KMS-11 (cell line): ENCODE data around the gene NPM1.

Experiments
- H2AFZ ChIP-seq: fragments of 200-600 bp; sonication (generic); 2 replicates; pipeline ENCODE4 v1.6.1; 2016; ENCODE audit warnings: antibody characterized with exemption, mixed run types, low read depth
- H3K27ac ChIP-seq: fragments of 200-600 bp; sonication (generic); 2 replicates; pipeline ENCODE4 v1.6.1; 2016; ENCODE audit warnings: mild to moderate bottlenecking, mixed run types
- H3K27me3 ChIP-seq: fragments of 200-600 bp; sonication (generic); 2 replicates; pipeline ENCODE4 v1.6.1; 2017; ENCODE audit warnings: mild to moderate bottlenecking, low read depth, mixed run types, moderate library complexity; ENCODE audit not compliant: insufficient read depth
- H3K36me3 ChIP-seq: fragments of 200-600 bp; sonication (generic); 2 replicates; pipeline ENCODE4 v1.6.1; 2017; ENCODE audit warnings: mild to moderate bottlenecking, mixed run types; ENCODE audit not compliant: insufficient read depth
- H3K4me1 ChIP-seq: fragments of 200-600 bp; sonication (generic); 2 replicates; pipeline ENCODE4 v1.6.1; 2016; ENCODE audit warnings: mild to moderate bottlenecking, low read depth, mixed run types; ENCODE audit not compliant: poor library complexity, severe bottlenecking
- H3K4me2 ChIP-seq: fragments of 200-600 bp; sonication (generic); 2 replicates; pipeline ENCODE4 v1.7.0; 2016; ENCODE audit warnings: mild to moderate bottlenecking, mixed run types
- H3K4me3 ChIP-seq: fragments of 200-600 bp; sonication (generic); IDR thresholded peaks from 2 replicates; pipeline ENCODE4 v1.6.1; 2017; ENCODE audit warnings: low read depth, low read length, mixed read lengths; ENCODE audit not compliant: insufficient read depth
- H3K79me2 ChIP-seq: fragments of 200-600 bp; sonication (generic); 2 replicates; pipeline ENCODE4 v1.6.1; 2016; ENCODE audit warnings: low read depth, mixed run types; ENCODE audit not compliant: insufficient read depth
- H3K9ac ChIP-seq: fragments of 200-600 bp; sonication (generic); 2 replicates; pipeline ENCODE4 v1.6.1; 2016; ENCODE audit warnings: mild to moderate bottlenecking, mixed run types
- H4K20me1 ChIP-seq: fragments of 200-600 bp; sonication (generic); 2 replicates; pipeline ENCODE4 v1.6.1; 2016; ENCODE audit warnings: mild to moderate bottlenecking, mixed run types; ENCODE audit not compliant: insufficient read depth
- CTCF ChIP-seq: fragments of 200-600 bp; sonication (generic); conservative IDR thresholded peaks from 2 replicates; pipeline ENCODE4 v1.6.1; 2017; ENCODE audit warnings: low read depth, mild to moderate bottlenecking, antibody characterized with exemption, low read length, moderate library complexity, mixed read lengths

NPM1 gene

DNA sequence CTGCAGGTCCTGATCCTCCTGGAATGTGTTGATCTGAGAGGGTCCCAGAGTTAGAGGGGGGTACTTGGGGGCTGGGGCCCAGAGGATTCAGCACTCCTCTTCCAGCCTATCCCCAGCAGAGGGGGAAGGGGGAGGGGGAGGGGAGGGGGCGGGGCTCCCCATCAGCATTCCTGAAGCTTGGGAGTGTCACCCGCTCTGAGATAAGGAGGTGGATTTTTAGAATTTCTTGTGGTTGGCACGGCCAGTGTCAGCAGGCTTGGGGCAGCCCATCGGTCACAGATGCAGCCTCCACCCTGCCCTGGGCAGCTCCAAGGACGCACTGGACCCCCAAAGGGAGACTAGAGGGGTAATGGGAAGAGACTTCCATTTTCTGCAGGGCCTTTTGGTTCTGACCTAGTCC lies 37.1 kb downstream of the NPM1 start:
- Histone ChIP-seq H3K27me3 (no peaks in the 10 kb centered on the region), H3K4me3 (no peak overlapping the region), H3K27ac (no peak overlapping the region), H2AFZ (no peak overlapping the region), H3K4me1 (no peaks in the 10 kb centered on the region), H3K9ac (no peak overlapping the region), H3K79me2 (no peaks in the 10 kb centered on the region), H4K20me1 (no peaks in the 10 kb centered on the region), H3K36me3 (no peaks in the 10 kb centered on the region), H3K4me2 (no peak overlapping the region)
- no peak for TF ChIP-seq CTCF

DNA sequence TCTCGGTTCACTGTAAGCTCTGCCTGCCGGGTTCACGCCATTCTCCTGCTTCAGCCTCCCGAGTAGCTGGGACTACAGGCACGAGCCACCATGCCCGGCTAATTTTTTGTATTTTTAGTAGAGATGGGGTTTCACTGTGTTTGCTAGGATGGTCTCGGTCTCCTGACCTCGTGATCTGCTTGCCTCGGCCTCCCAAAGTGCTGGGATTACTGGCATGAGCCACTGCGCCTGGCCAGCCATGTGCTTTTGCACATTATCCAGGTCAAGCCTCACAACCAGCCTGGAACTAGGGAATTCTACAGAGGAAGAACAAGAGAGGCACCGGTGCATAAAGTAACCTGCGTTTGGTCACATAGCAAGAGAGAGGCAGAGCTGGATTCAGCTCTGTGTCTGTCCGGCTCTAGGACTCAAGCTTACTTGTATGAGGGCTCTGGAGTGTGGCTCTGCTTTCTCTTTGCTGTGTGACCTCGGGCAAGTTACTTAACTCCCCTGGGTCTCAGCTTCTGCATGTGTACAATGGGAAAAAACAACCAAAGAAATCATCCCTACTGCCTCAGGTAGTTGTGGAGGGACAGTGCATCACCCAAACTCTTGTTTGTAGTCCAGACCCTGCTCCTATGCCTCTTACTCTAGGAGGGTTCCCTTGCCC lies 38.1 kb downstream of the NPM1 start:
- Histone ChIP-seq H3K27me3 (no peaks in the 10 kb centered on the region), H2AFZ (no peak overlapping the region), H3K4me1 (no peaks in the 10 kb centered on the region), H3K36me3 (no peaks in the 10 kb centered on the region), H3K9ac (no peak overlapping the region), H3K27ac (no peak overlapping the region), H4K20me1 (no peaks in the 10 kb centered on the region), H3K4me2 (no peak overlapping the region), H3K79me2 (no peaks in the 10 kb centered on the region), H3K4me3 (no peak overlapping the region)
- no peak for TF ChIP-seq CTCF

GRCh38 chr5:171426266-171426665 lies 38.6 kb downstream of the NPM1 start:
- TF ChIP-seq CTCF: no peak
- no peak overlapping the region for H3K4me3 ChIP-seq
- no peaks in the 10 kb centered on the region for H3K27me3 ChIP-seq
- H3K79me2 ChIP-seq: no peaks in the 10 kb centered on the region
- H4K20me1 ChIP-seq: no peaks in the 10 kb centered on the region
- H2AFZ ChIP-seq: no peak overlapping the region
- no peak overlapping the region for H3K27ac ChIP-seq
- no peak overlapping the region for H3K9ac ChIP-seq
- H3K4me1 ChIP-seq: no peaks in the 10 kb centered on the region
- no peak overlapping the region for H3K4me2 ChIP-seq
- H3K36me3 ChIP-seq: no peaks in the 10 kb centered on the region

DNA sequence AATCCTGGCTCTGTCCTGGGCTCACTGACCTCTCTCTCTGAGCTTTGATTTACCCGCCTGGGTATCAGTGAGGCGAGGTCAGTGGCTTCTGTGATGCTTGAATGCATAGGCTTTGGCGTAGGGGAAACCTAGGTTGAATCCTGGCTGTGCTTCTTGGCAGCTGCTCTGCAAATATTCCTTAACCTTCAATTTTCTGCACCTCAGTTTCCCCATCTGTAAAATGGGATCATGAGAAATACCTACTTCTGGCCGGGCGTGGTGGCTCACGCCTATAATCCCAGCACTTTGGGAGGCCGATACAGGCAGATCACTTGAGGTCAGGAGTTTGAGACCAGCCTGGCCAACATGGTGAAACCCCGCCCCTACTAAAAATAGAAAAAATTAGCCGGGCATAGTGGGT lies 39.0 kb downstream of the NPM1 start:
- H3K27me3 ChIP-seq: no peaks in the 10 kb centered on the region
- H3K4me2 ChIP-seq: no peak overlapping the region
- no peaks in the 10 kb centered on the region for H4K20me1 ChIP-seq
- no peak overlapping the region for H3K27ac ChIP-seq
- no peak overlapping the region for H2AFZ ChIP-seq
- H3K9ac ChIP-seq: no peak overlapping the region
- no peak for TF ChIP-seq CTCF
- no peaks in the 10 kb centered on the region for H3K79me2 ChIP-seq
- H3K36me3 ChIP-seq: no peaks in the 10 kb centered on the region
- H3K4me1 ChIP-seq: no peaks in the 10 kb centered on the region
- no peak overlapping the region for H3K4me3 ChIP-seq
